ENCODE results near the gene HIBADH. TPM values are rescaled to one million over a fixed set of nuclear protein-coding genes. Genes with fewer than 3 reads are reported as not detected.

HIBADH gene
- polyA plus RNA-seq, 2 of the 4 experiments (the other 2 are of a cell fraction): 49.5 to 118 TPM

GRCh38 chr7:27677912-27678612 lies 15.4 kb upstream of the HIBADH start:
- Histone ChIP-seq H3K4me1 (peaks cover 31% of the 10 kb centered on the region), H3K4me3 (no peak overlapping the region), H3K27ac (peak overlapping the region; percentile 88 to 91), H3K4me2 (peak overlapping the region; percentile 75), H3K9me3 (peaks cover 6% of the 10 kb centered on the region; the same call in 2 of the 3 replicates)
- CTCF ChIA-PET: interaction anchor here (1.2 to 1.7 kb wide), 4 partner anchors 16 to 416 kb away, joined by 3 to 5 read pairs (median 4); partner anchors contain the start of gene HIBADH
- 15% methylated on average over 3 of the region's 3 CpGs for WGBS (ENCODE audit: missing lambda C conversion rate)
- peak; percentile 96 to 97 for ATAC-seq
- DNase-seq (ENCODE audit: low read depth in 1 of 2, low spot score in 1 of 2): peak; percentile 84 to 93
- FAIRE-seq: peak; percentile 88
- POLR2A ChIA-PET: interaction anchor here (0.6 to 1.9 kb wide), 5 partner anchors 11 to 1221 kb away, joined by 3 to 17 read pairs (median 6); partner anchors contain the start of genes HIBADH and TAX1BP1
- TF ChIP-seq RNF2 (IDR thresholded peaks at IDR 0.05; ENCODE audit: borderline replicate concordance, low read depth) (no peak), REST (IDR thresholded peaks at IDR 0.05) (no peak), RFX5 (IDR thresholded peaks at IDR 0.05) (no peak), KDM5A (IDR thresholded peaks at IDR 0.05) (no peak), SREBF2 (IDR thresholded peaks at IDR 0.05) (no peak), ZNF302 (CRISPR knock-in tag; IDR thresholded peaks at IDR 0.05) (no peak), CEBPB (IDR thresholded peaks at IDR 0.05) (no peak), ATOH8 (CRISPR knock-in tag; IDR thresholded peaks at IDR 0.05; ENCODE audit: low read depth) (no peak), CBX8 (IDR thresholded peaks at IDR 0.05) (no peak), ELK1 (IDR thresholded peaks at IDR 0.05; ENCODE audit: low read depth, low read length) (no peak), MAFK (IDR thresholded peaks at IDR 0.05; ENCODE audit: partially characterized antibody) (peak; percentile 45), CHD2 (IDR thresholded peaks at IDR 0.05; ENCODE audit: low read length, partially characterized antibody) (no peak), GATA3 (IDR thresholded peaks at IDR 0.05; ENCODE audit: borderline replicate concordance) (peak; percentile 52; the same call in 1 of the 2 replicates), POLR2AphosphoS2 (conservative IDR thresholded peaks at IDR 0.05; ENCODE audit: low read length) (no peak), PHF8 (IDR thresholded peaks at IDR 0.05; ENCODE audit: borderline replicate concordance, low read depth) (no peak), E2F6 (IDR thresholded peaks at IDR 0.05; ENCODE audit: borderline replicate concordance, low read depth) (peak; percentile 32; the same call in 1 of the 2 replicates), TFCP2L1 (CRISPR knock-in tag; IDR thresholded peaks at IDR 0.05) (no peak), EP300 (IDR thresholded peaks at IDR 0.05) (no peak), EHMT2 (IDR thresholded peaks at IDR 0.05; ENCODE audit: low read depth) (no peak), ESRRA (IDR thresholded peaks at IDR 0.05; ENCODE audit: borderline replicate concordance, low read length) (no peak), CHD4 (IDR thresholded peaks at IDR 0.05; ENCODE audit: borderline replicate concordance) (no peak), HDAC2 (IDR thresholded peaks at IDR 0.05) (no peak), HES2 (IDR thresholded peaks at IDR 0.05) (no peak), RARB (CRISPR knock-in tag; IDR thresholded peaks at IDR 0.05) (no peak), KDM1A (IDR thresholded peaks at IDR 0.05; ENCODE audit: low read depth) (no peak), CBX2 (IDR thresholded peaks at IDR 0.05; ENCODE audit: borderline replicate concordance, low read depth) (no peak), NFE2L2 (conservative IDR thresholded peaks at IDR 0.05; ENCODE audit: low read length) (peak; percentile 75), RAD21 (conservative IDR thresholded peaks at IDR 0.05 in 1 of 2, IDR thresholded peaks at IDR 0.05 in 1 of 2) (no peak), ZSCAN20 (CRISPR knock-in tag; IDR thresholded peaks at IDR 0.05) (peak; percentile 30; the same call in 1 of the 2 replicates), PBX3 (IDR thresholded peaks at IDR 0.05) (no peak), MAX (IDR thresholded peaks at IDR 0.05) (peak; percentile 90), EHF (CRISPR knock-in tag; IDR thresholded peaks at IDR 0.05) (0 out of 2 replicates have a peak, but pooled peaks have one; percentile 38)

Data from A549 (cell line).